Measurements from ENCODE around the gene LACTB. TPM values are rescaled to one million over a fixed set of nuclear protein-coding genes. Genes with fewer than 3 reads are reported as not detected.

The LACTB gene
- total RNA-seq, 1 donor = 26.1 TPM

- H3K4me3 ChIP-seq (ENCODE audit: low read depth, low read length) = no peak overlapping the region
- no peak for TF ChIP-seq CTCF (IDR thresholded peaks at IDR 0.05; ENCODE audit: insufficient read depth, low read length)
- no peak for DNase-seq (ENCODE audit: low read depth)
Observed at GRCh38 chr15:63165166-63165859, 43.7 kb downstream of the LACTB start.

- DNase-seq (ENCODE audit: low read depth) = no peak
- H3K4me3 ChIP-seq (ENCODE audit: low read depth, low read length) = no peak overlapping the region
- peak; percentile 16 for TF ChIP-seq CTCF (IDR thresholded peaks at IDR 0.05; ENCODE audit: insufficient read depth, low read length)
Observed at GRCh38 chr15:63166219-63166618, 44.6 kb downstream of the LACTB start.

- no peak overlapping the region for H3K4me3 ChIP-seq (ENCODE audit: low read depth, low read length)
- no peak for DNase-seq (ENCODE audit: low read depth)
- TF ChIP-seq CTCF (IDR thresholded peaks at IDR 0.05; ENCODE audit: insufficient read depth, low read length) = no peak
Observed at GRCh38 chr15:63169788-63170187, 48.1 kb downstream of the LACTB start.

- H3K4me3 ChIP-seq (ENCODE audit: low read depth, low read length) = no peak overlapping the region
- TF ChIP-seq CTCF (IDR thresholded peaks at IDR 0.05; ENCODE audit: insufficient read depth, low read length) = no peak
- DNase-seq (ENCODE audit: low read depth) = no peak
Observed at GRCh38 chr15:63172376-63172775, 50.7 kb downstream of the LACTB start.

GRCh38 chr15:63172851-63173451 lies 51.3 kb downstream of the LACTB start:
- DNase-seq (ENCODE audit: low read depth) = peak; percentile 12
- TF ChIP-seq CTCF (IDR thresholded peaks at IDR 0.05; ENCODE audit: insufficient read depth, low read length) = no peak
- H3K4me3 ChIP-seq (ENCODE audit: low read depth, low read length) = no peak overlapping the region

- TF ChIP-seq CTCF (IDR thresholded peaks at IDR 0.05; ENCODE audit: insufficient read depth, low read length) = no peak
- H3K4me3 ChIP-seq (ENCODE audit: low read depth, low read length) = no peak overlapping the region
- DNase-seq (ENCODE audit: low read depth) = no peak
Observed at GRCh38 chr15:63176302-63176701, 54.6 kb downstream of the LACTB start.
